NB4 (cell line): ENCODE data around the gene GSTA5.
"Not testable (repeated sequence)": the region's sequence is repeated elsewhere in the genome, so short reads cannot be mapped to it uniquely, and the experiment has no call there.

ENCODE experiments used
- MYC ChIP-seq: IDR thresholded peaks from 2 replicates; pipeline ENCODE4 v1.6.1; 2011; ENCODE audit warnings: low read depth, low read length
- POLR2A ChIP-seq: IDR thresholded peaks from 2 replicates; pipeline ENCODE4 v1.6.1; 2011; ENCODE audit warnings: mild to moderate bottlenecking; ENCODE audit not compliant: insufficient read length; ENCODE audit errors: extremely low read depth
- TF ChIP-seq, protein P1 (sequence below): IDR thresholded peaks from one replicate; pipeline ENCODE4 v1.5.1; 2012; ENCODE audit warnings: low read depth, low read length
- TF ChIP-seq, protein P2 (sequence below): IDR thresholded peaks from 2 replicates; pipeline ENCODE4 v1.6.1; 2011; ENCODE audit warnings: low read depth, low read length

DNA sequence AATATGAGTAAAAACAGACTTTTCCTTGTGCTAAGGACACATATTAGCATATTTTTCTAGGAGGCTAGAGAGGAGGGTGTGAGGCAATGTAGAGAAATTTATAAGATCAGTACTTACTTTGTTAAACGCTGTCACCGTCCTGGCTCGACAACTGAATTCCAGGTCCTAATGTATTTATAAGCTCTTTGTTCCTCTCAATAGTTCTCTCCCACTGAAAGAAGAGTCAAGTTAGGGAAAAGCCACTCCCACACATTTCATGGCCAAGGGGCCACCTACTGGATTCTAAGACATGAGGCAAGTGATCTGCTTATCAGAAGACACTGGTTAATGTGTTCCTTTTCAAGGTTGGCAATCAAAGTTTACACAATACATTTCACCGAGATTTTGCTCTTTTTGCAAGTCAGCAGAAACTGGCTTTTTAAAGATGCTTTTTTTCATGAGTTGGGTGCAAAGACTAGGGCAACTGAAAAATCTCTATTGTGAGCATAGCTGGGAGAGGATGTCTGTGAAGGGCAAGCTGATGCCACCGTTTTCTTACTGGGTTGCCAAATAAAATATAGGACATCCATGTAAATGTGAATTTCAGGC is 36.9 kb downstream of the GSTA5 start, which contains the start of gene GSTA1:
- TF ChIP-seq, protein P1, sequence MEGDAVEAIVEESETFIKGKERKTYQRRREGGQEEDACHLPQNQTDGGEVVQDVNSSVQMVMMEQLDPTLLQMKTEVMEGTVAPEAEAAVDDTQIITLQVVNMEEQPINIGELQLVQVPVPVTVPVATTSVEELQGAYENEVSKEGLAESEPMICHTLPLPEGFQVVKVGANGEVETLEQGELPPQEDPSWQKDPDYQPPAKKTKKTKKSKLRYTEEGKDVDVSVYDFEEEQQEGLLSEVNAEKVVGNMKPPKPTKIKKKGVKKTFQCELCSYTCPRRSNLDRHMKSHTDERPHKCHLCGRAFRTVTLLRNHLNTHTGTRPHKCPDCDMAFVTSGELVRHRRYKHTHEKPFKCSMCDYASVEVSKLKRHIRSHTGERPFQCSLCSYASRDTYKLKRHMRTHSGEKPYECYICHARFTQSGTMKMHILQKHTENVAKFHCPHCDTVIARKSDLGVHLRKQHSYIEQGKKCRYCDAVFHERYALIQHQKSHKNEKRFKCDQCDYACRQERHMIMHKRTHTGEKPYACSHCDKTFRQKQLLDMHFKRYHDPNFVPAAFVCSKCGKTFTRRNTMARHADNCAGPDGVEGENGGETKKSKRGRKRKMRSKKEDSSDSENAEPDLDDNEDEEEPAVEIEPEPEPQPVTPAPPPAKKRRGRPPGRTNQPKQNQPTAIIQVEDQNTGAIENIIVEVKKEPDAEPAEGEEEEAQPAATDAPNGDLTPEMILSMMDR: not testable (repeated sequence)
- TF ChIP-seq, protein P2, sequence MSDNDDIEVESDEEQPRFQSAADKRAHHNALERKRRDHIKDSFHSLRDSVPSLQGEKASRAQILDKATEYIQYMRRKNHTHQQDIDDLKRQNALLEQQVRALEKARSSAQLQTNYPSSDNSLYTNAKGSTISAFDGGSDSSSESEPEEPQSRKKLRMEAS: not testable (repeated sequence)
- TF ChIP-seq POLR2A, MYC: not testable (repeated sequence)
